ENCODE data around the gene IL1RL2. TPM values are rescaled to one million over a fixed set of nuclear protein-coding genes. Genes with fewer than 3 reads are reported as not detected.

The IL1RL2 gene
- total and polyA plus RNA-seq, 4 donors, result 0.98 to 2.0 (median 1.3) TPM

GRCh38 chr2:102141970-102142828 is 44.6 kb upstream of the IL1RL2 start, which contains the start of gene IL1R1:
TSS of gene IL1R1 (plus strand) at chr2:102142746. CDS start at chr2:102157725, 14,979 bp downstream.
- Histone ChIP-seq H3K27ac (ENCODE audit: low read depth in 1 of 2, low read length in 2 of 2) (peak within 1 kb of the TSS; percentile 88 to 89), H3K27me3 (ENCODE audit: control insufficient read depth in 4 of 4, insufficient read depth in 4 of 4, low read length in 3 of 4) (no peaks in the 10 kb centered on the region), H3K4me3 (ENCODE audit: low read depth in 1 of 3, low read length in 3 of 3) (peak within 1 kb of the TSS; percentile 54 to 87 (median 72)), H3K36me3 (ENCODE audit: control insufficient read depth in 4 of 4, insufficient read depth in 3 of 4, low read depth in 1 of 4, low read length in 3 of 4) (peaks cover 1 to 25% (median 20%) of the 10 kb centered on the region in 4 donors), H3K9me3 (ENCODE audit: control insufficient read depth in 4 of 4, low read length in 3 of 4) (peaks cover 7 to 28% (median 16%) of the 10 kb centered on the region in 4 donors), H3K4me1 (ENCODE audit: control insufficient read depth in 4 of 4, insufficient read depth in 4 of 4, low read length in 3 of 4) (peaks cover 3 to 24% (median 9%) of the 10 kb centered on the region in 4 donors), H3K9ac (ENCODE audit: low read depth in 1 of 2, low read length in 2 of 2) (peak within 1 kb of the TSS; percentile 57 to 97)
- 8% methylated on average over 65 of the region's 65 CpGs for WGBS
- peak; percentile 9 for TF ChIP-seq SP1 (IDR thresholded peaks at IDR 0.05)
- TF ChIP-seq REST (IDR thresholded peaks at IDR 0.05), result peak; percentile 34
- no peak for TF ChIP-seq TAF1 (conservative IDR thresholded peaks at IDR 0.05)
- TF ChIP-seq JUND (IDR thresholded peaks at IDR 0.05), result no peak
- TF ChIP-seq ZBTB33 (IDR thresholded peaks at IDR 0.05), result no peak
- TF ChIP-seq EGR1 (IDR thresholded peaks at IDR 0.05; ENCODE audit: low read depth in 2 of 2), result peak; percentile 80 to 93
- TF ChIP-seq FOXA2 (IDR thresholded peaks at IDR 0.05), result no peak
- TF ChIP-seq RAD21 (IDR thresholded peaks at IDR 0.05), result peak in 1 of 2 donors; percentile 42
- DNase-seq (ENCODE audit: low spot score), result peak; percentile 72

- Histone ChIP-seq H3K27ac (ENCODE audit: low read depth in 1 of 2, low read length in 2 of 2) (peak overlapping the region; percentile 60 to 89), H3K9me3 (ENCODE audit: control insufficient read depth in 4 of 4, low read length in 3 of 4) (peaks cover 7 to 33% (median 17%) of the 10 kb centered on the region in 4 donors), H3K27me3 (ENCODE audit: control insufficient read depth in 4 of 4, insufficient read depth in 4 of 4, low read length in 3 of 4) (no peaks in the 10 kb centered on the region), H3K4me1 (ENCODE audit: control insufficient read depth in 4 of 4, insufficient read depth in 4 of 4, low read length in 3 of 4) (peaks cover 3 to 23% (median 9%) of the 10 kb centered on the region in 4 donors), H3K4me3 (ENCODE audit: low read depth in 1 of 3, low read length in 3 of 3) (peak overlapping the region; percentile 54 to 87 (median 72)), H3K9ac (ENCODE audit: low read depth in 1 of 2, low read length in 2 of 2) (peak overlapping the region; percentile 2 to 97), H3K36me3 (ENCODE audit: control insufficient read depth in 4 of 4, insufficient read depth in 3 of 4, low read depth in 1 of 4, low read length in 3 of 4) (peaks cover 1 to 25% (median 22%) of the 10 kb centered on the region in 4 donors)
- no peak for DNase-seq (ENCODE audit: low spot score)
- no peak for TF ChIP-seq RAD21 (IDR thresholded peaks at IDR 0.05)
- TF ChIP-seq FOXA2 (IDR thresholded peaks at IDR 0.05), result no peak
- no peak for TF ChIP-seq ATF3 (IDR thresholded peaks at IDR 0.05)
- TF ChIP-seq REST (IDR thresholded peaks at IDR 0.05), result no peak
- TF ChIP-seq NR2F2 (IDR thresholded peaks at IDR 0.05), result no peak
- TF ChIP-seq TAF1 (conservative IDR thresholded peaks at IDR 0.05), result no peak
- TF ChIP-seq JUND (IDR thresholded peaks at IDR 0.05), result no peak
- no peak for TF ChIP-seq HNF4G (IDR thresholded peaks at IDR 0.05)
- no peak for TF ChIP-seq RXRA (IDR thresholded peaks at IDR 0.05)
- no peak for TF ChIP-seq ZBTB33 (IDR thresholded peaks at IDR 0.05)
- no peak for TF ChIP-seq EGR1 (IDR thresholded peaks at IDR 0.05; ENCODE audit: low read depth in 2 of 2)
- no peak for TF ChIP-seq HNF4A (conservative IDR thresholded peaks at IDR 0.05)
- no peak for TF ChIP-seq MAX (IDR thresholded peaks at IDR 0.05)
- TF ChIP-seq SP1 (IDR thresholded peaks at IDR 0.05), result no peak
- WGBS, result 4% methylated on average over 42 of the region's 42 CpGs
These were observed 43.9 kb upstream of the IL1RL2 start for GRCh38 chr2:102142829-102143449.
